K562 (cell line): ENCODE measurements around the gene CHAT. TPM values are rescaled to one million over a fixed set of nuclear protein-coding genes. Genes with fewer than 3 reads are reported as not detected.

Source experiments
- ATAC-seq: fragments of 200-7000 bp; cut with Tn5 transposase; 3 replicates; pipeline ENCODE4 v1.9.1; 2020; ENCODE audit warnings: moderate library complexity
- BruUV-seq: library from RNA; stranded (reverse); fragments of 400-500 nt; replicated peaks from 2 replicates; lab custom pipeline; 2021; lab: Mats Ljungman, UMichigan
- CTCF ChIA-PET: fragments of 300-600 bp; formaldehyde crosslinking; extraction: SDS; loops from one replicate; lab custom pipeline; 2021; ENCODE audit warnings: low intra/inter-chr PET ratio; lab: Yijun Ruan, JAX
- POLR2A ChIA-PET: fragments of 300-600, 350-650 bp; sonication (Branson Sonifier 250); formaldehyde crosslinking; extraction: SDS; loops from one replicate; lab custom pipeline; 2021; ENCODE audit warnings: antibody characterized with exemption, inconsistent platforms; lab: Yijun Ruan, JAX
- DNase-seq, 4 experiments: peaks; one replicate each; pipeline versions ENCODE4 v3.0.0 to v3.0.0-alpha.2; 2011 to 2018; ENCODE audit warnings: low spot score in 3 of 4, mixed read lengths in 3 of 4; ENCODE audit errors: extremely low read depth in 1 of 4
- FAIRE-seq: peaks from 2 replicates; lab custom pipeline; 2011; peaks lifted over from hg19 to GRCh38; lab: Jason Lieb, UNC
- H2AFZ ChIP-seq: 2 replicates; pipeline ENCODE4 v1.6.0; 2011; ENCODE audit warnings: low read depth, low read length, control low read depth, inconsistent platforms
- H3K27ac ChIP-seq: fragments of 200-600 bp; 3 replicates; pipeline ENCODE4 v1.8.0; 2011; ENCODE audit warnings: low read depth, mild to moderate bottlenecking, control low read depth, inconsistent platforms, low read length, moderate library complexity, mixed read lengths; ENCODE audit errors: extremely low read depth
- H3K27me3 ChIP-seq, 2 experiments: fragments of 300-600 bp in 1 of 2; 2 replicates in 1 of 2; 3 replicates in 1 of 2; pipeline versions ENCODE4 v1.6.0 to v1.8.0; 2011; ENCODE audit warnings: inconsistent platforms in 2 of 2, low read length in 2 of 2, mild to moderate bottlenecking in 1 of 2, mixed read lengths in 1 of 2, moderate library complexity in 1 of 2; ENCODE audit not compliant: control insufficient read depth in 2 of 2, insufficient read depth in 2 of 2
- H3K36me3 ChIP-seq: fragments of 300-600 bp; 3 replicates; pipeline ENCODE4 v1.8.0; 2011; ENCODE audit warnings: mild to moderate bottlenecking, low read length, inconsistent platforms; ENCODE audit not compliant: control insufficient read depth, insufficient read depth
- H3K4me1 ChIP-seq, 2 experiments: fragments of 200-600 bp in 1 of 2; replicated peaks in 1 of 2; 2 replicates in 1 of 2; 3 replicates in 1 of 2; pipeline versions ENCODE4 v1.5.1 to v1.8.0; 2011; ENCODE audit warnings: inconsistent platforms in 2 of 2, low read length in 2 of 2, mild to moderate bottlenecking in 1 of 2, mixed read lengths in 1 of 2, moderate library complexity in 1 of 2; ENCODE audit not compliant: control insufficient read depth in 2 of 2, insufficient read depth in 2 of 2
- H3K4me2 ChIP-seq: 2 replicates; pipeline ENCODE4 v1.6.1; 2011; ENCODE audit warnings: low read length, control low read depth, inconsistent platforms, mixed read lengths; ENCODE audit not compliant: insufficient read depth
- H3K4me3 ChIP-seq: fragments of 200-600 bp; sonication (generic), shearing (Covaris generic); 2 replicates; pipeline ENCODE4 v1.5.1; 2016; ENCODE audit warnings: control low read depth, inconsistent platforms
- H3K79me2 ChIP-seq: fragments of 200-600 bp; 3 replicates; pipeline ENCODE4 v1.8.0; 2011; ENCODE audit warnings: low read length, inconsistent platforms; ENCODE audit not compliant: control insufficient read depth, insufficient read depth
- H3K9ac ChIP-seq, 2 experiments: 2 replicates each; pipeline versions ENCODE4 v1.6.0 to v1.6.1; 2011; ENCODE audit warnings: low read depth in 2 of 2, low read length in 2 of 2, control low read depth in 1 of 2, inconsistent platforms in 1 of 2, mild to moderate bottlenecking in 1 of 2, mixed read lengths in 1 of 2; ENCODE audit not compliant: insufficient read depth in 1 of 2
- H3K9me1 ChIP-seq: one replicate; pipeline ENCODE4 v1.6.0; 2011; ENCODE audit warnings: inconsistent platforms, mild to moderate bottlenecking, low read length, moderate library complexity; ENCODE audit not compliant: control insufficient read depth, insufficient read depth
- H3K9me3 ChIP-seq: replicated peaks from 2 replicates; pipeline ENCODE4 v1.5.1; 2011; ENCODE audit warnings: low read depth, low read length, inconsistent platforms; ENCODE audit not compliant: control insufficient read depth, insufficient read depth
- H4K20me1 ChIP-seq: replicated peaks from 2 replicates; pipeline ENCODE4 v1.6.1; 2011; ENCODE audit warnings: low read length, inconsistent platforms, mixed read lengths; ENCODE audit not compliant: control insufficient read depth, insufficient read depth
- STAT5B ChIP-seq: fragments of 250-450 bp; sonication (Bioruptor Pico); IDR thresholded peaks from 2 replicates; pipeline ENCODE4 v1.8.0; 2021; ENCODE audit warnings: mild to moderate bottlenecking, inconsistent platforms
- TAF1 ChIP-seq: IDR thresholded peaks from 2 replicates; pipeline ENCODE4 v1.6.1; 2011; ENCODE audit warnings: mild to moderate bottlenecking, low read length, moderate library complexity; ENCODE audit not compliant: insufficient read depth, control insufficient read depth, severe bottlenecking; ENCODE audit errors: extremely low read depth
- ZFP30 ChIP-seq: fragments of 250-450 bp; sonication (Bioruptor Pico); IDR thresholded peaks from 2 replicates; pipeline ENCODE4 v1.8.0; 2022; ENCODE audit warnings: moderate library complexity, mild to moderate bottlenecking, inconsistent platforms, borderline replicate concordance
- ZSCAN32 ChIP-seq: fragments of 450-650 bp; formaldehyde crosslinking; IDR thresholded peaks from 2 replicates; pipeline ENCODE4 v1.4.0; 2020; ENCODE audit warnings: mild to moderate bottlenecking, moderate library complexity
- WGBS: fragments of 100-300 bp; shearing (Covaris generic); methylation state at CpG from one replicate; pipeline ENCODE4 v1.1.6; 2016; ENCODE audit warnings: low coverage, mixed read lengths; ENCODE audit not compliant: insufficient coverage; ENCODE audit errors: missing lambda C conversion rate; 5-methylcytosine and 5-hydroxymethylcytosine counted together
- in situ Hi-C: fragments of 300-500 bp; cut with MboI; formaldehyde crosslinking; loops from 4 replicates; pipeline ENCODE4 v1.15.0; 2018; ENCODE audit warnings: inconsistent platforms, mixed read lengths
- intact Hi-C: fragments of 100-400 bp; cut with micrococcal nuclease; formaldehyde crosslinking; loops from 2 replicates; pipeline ENCODE4 v1.14.2; 2022
- polyA plus RNA-seq, 8 experiments: library from polyadenylated mRNA; depleted of rRNA in 4 of 8; stranded (reverse) in 5 of 8; unstranded in 3 of 8; fragments of >200 nt; fragmentation: Nextera tagmentation in 2 of 8; fragmentation: Illumina TruSeq in 1 of 8; extraction: Ambion mirVana in 2 of 8; extraction: Trizol in 1 of 8; gene quantifications; 2 replicates each; pipeline versions ENCODE4 v1.2.1 to v1.2.3, GENCODE V29; 2011 to 2014; ENCODE audit warnings: inconsistent platforms in 1 of 8, missing spikeins in 1 of 8
- total RNA-seq, 7 experiments: library from RNA; depleted of rRNA in 6 of 7; stranded (reverse); fragments of >200 nt in 6 of 7; fragmentation: Illumina TruSeq in 2 of 7; extraction: Trizol in 2 of 7; gene quantifications; 2 replicates each; pipeline versions ENCODE4 v1.2.1 to v1.2.3, GENCODE V29; 2011 to 2021; ENCODE audit warnings: low replicate concordance in 1 of 7

Gene CHAT
- total and polyA plus RNA-seq, 9 of the 15 experiments (the other 6 are each of a cell fraction or from before 2014, with no cell fraction given) = not detected

DNA sequence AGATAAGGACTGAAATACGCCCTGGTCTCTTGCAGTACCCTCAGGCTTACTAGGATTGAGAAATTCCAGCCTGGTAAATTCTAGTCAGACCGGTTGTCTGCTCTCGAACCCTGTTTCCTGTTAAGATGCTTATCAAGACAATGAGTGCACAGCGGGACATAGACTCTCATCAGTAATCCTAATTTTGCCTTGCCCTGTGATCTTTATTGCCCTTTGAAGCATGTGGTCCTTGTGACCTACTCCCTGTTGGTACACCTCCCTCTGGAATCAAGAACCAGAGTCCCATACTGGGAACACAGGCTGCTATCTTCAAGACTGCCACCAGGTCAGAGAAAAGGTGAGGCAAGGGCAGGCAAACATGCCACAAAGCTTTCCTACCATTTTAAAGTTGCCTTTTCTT, 72.8 kb downstream of the CHAT start:
- CTCF ChIA-PET = no interaction called here
- no peaks in the 10 kb centered on the region for H3K36me3 ChIP-seq
- no TSS peak for BruUV-seq
- no peaks in the 10 kb centered on the region for H4K20me1 ChIP-seq
- POLR2A ChIA-PET = no interaction called here
- H3K27me3 ChIP-seq = peaks cover 24 to 32% of the 10 kb centered on the region in 2 experiments
- FAIRE-seq (no peak), ATAC-seq (no peak), DNase-seq (no peak)
- no peaks in the 10 kb centered on the region for H3K9me3 ChIP-seq
- no peak overlapping the region for H2AFZ ChIP-seq
- H3K4me1 ChIP-seq = no peaks in the 10 kb centered on the region
- intact Hi-C loops (no loop called here), in situ Hi-C loops (no loop called here)
- no peak overlapping the region for H3K27ac ChIP-seq
- H3K79me2 ChIP-seq = no peaks in the 10 kb centered on the region
- H3K9me1 ChIP-seq = no peaks in the 10 kb centered on the region
- H3K4me3 ChIP-seq = no peak overlapping the region
- no peak overlapping the region for H3K4me2 ChIP-seq
- H3K9ac ChIP-seq = no peak overlapping the region
- 0% methylated on average over 4 of the region's 4 CpGs for WGBS
- no peak for TF ChIP-seq TAF1
- TF ChIP-seq ZFP30 = no peak
- TF ChIP-seq STAT5B (CRISPR knock-in tag) = no peak

DNA sequence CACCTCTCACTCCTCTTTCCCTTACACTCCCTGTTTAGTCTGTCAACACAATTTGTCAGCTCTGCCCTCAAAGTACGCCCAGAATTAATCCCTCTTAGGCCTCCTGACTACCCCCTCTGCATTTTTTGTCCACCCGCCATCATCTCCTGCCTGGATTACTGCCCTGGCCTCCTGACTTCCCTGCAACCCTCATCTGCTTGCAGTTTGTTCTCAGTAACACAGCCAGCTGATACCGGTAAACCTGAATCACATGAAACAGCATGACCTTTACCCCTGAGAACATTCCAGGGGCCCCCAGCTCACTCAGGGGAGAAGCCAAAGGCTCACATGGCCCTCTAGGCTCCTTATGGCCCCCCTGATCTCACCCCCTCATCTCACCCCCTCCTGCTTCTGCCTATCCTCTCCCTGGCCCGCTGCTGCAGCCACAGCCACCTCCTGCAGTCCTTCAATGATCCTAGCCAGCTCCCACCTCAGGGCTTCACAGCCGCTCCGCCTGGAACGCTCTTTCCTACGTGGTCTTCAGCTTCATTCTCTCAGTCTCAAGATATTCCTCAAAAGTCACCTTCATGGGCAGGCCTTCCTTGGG, 74.5 kb downstream of the CHAT start:
- Histone ChIP-seq H3K9me1 (no peaks in the 10 kb centered on the region), H4K20me1 (no peaks in the 10 kb centered on the region), H2AFZ (no peak overlapping the region), H3K79me2 (no peaks in the 10 kb centered on the region), H3K27me3 (peaks cover 24 to 36% of the 10 kb centered on the region in 2 experiments), H3K4me3 (no peak overlapping the region), H3K27ac (no peak overlapping the region), H3K4me2 (no peak overlapping the region)
- BruUV-seq = no TSS peak
- POLR2A ChIA-PET = interaction anchor here (1.2 kb wide), 1 partner anchor 10 kb away, joined by 4 read pairs; no protein-coding TSS in a partner anchor
- intact Hi-C loops = no loop called here
- no peak for DNase-seq
- under 1% methylated on average over 8 of the region's 8 CpGs for WGBS
- no peak for TF ChIP-seq ZSCAN32 (CRISPR knock-in tag)
- TF ChIP-seq, all 486 proteins: peak for 0
- no peaks in the 10 kb centered on the region for H3K9me3 ChIP-seq
- no peaks in the 10 kb centered on the region for H3K36me3 ChIP-seq
- FAIRE-seq (no peak), ATAC-seq (no peak)
- H3K9ac ChIP-seq = no peak overlapping the region
- CTCF ChIA-PET = no interaction called here
- in situ Hi-C loops = no loop called here
- H3K4me1 ChIP-seq = no peaks in the 10 kb centered on the region
